Pancreas (tissue), 10 donors: ENCODE results near the gene IQGAP3. TPM values are rescaled to one million over a fixed set of nuclear protein-coding genes. Genes with fewer than 3 reads are reported as not detected.

Experiments used
- ATAC-seq, 4 donors: fragments of 200-7000 bp; cut with Tn5 transposase; one replicate each; pipeline versions ENCODE4 v1.8.0 to v1.9.1; 2020; ENCODE audit warnings: mild to moderate bottlenecking in 4 of 4, moderate library complexity in 4 of 4
- DNase-seq, 6 donors: peaks; one replicate each; pipeline ENCODE4 v3.0.0-alpha.2; 2020
- FAIRE-seq: peaks from 2 replicates; lab custom pipeline; 2012; peaks lifted over from hg19 to GRCh38; lab: Jason Lieb, UNC
- H3K27ac ChIP-seq, 4 donors: fragments of 200-600 bp; sonication (generic); 1 replicate in 3 of 4; 2 replicates in 1 of 4; pipeline versions ENCODE4 v1.5.0 to v1.8.0; 2020
- H3K27me3 ChIP-seq, 4 donors: fragments of 200-600 bp; one replicate each; pipeline ENCODE4 v1.8.0; 2021
- H3K36me3 ChIP-seq, 3 donors: fragments of 200-600 bp; sonication (generic) in 1 of 3; one replicate each; pipeline versions ENCODE4 v1.5.0 to v1.8.0; 2020 to 2021
- H3K4me1 ChIP-seq, 3 donors: fragments of 200-600 bp; one replicate each; pipeline ENCODE4 v1.8.0; 2021
- H3K4me3 ChIP-seq, 4 donors: fragments of 200-600 bp; sonication (generic) in 2 of 4; one replicate each; pipeline versions ENCODE4 v1.5.0 to v1.8.0; 2020 to 2021
- H3K9me3 ChIP-seq, 4 donors: fragments of 200-600 bp; one replicate each; pipeline ENCODE4 v1.8.0; 2021
- WGBS, 2 donors: extraction: QIAGEN DNeasy Blood & Tissue Kit; methylation state at CpG; one replicate each; pipeline ENCODE4 v1.1.7; 2013; 5-methylcytosine and 5-hydroxymethylcytosine counted together
- intact Hi-C, 3 donors: fragments of 100-400 bp; cut with DNase I; formaldehyde crosslinking; loops; one replicate each; pipeline versions ENCODE4 v1.11.1 to v1.14.2; 2022
- polyA plus RNA-seq, 2 donors: library from polyadenylated mRNA; stranded (reverse); fragments of 200-250 nt; gene quantifications; one replicate each; pipeline ENCODE4 v1.2.3, GENCODE V29; 2013
- total RNA-seq, 6 donors: library from RNA; stranded (reverse); fragmentation: NEBNext Ultra II Directional in 4 of 6; extraction: Animal tissue kit (Norgen Biotek cat#: 25700) in 4 of 6; gene quantifications; one replicate each; pipeline versions ENCODE4 v1.2.1 to v1.2.4, GENCODE V29; 2021 to 2023
- TF ChIP-seq, protein P1 (sequence below), 4 donors: fragments of 200-600 bp; sonication (generic) in 3 of 4; IDR thresholded peaks; one replicate each; pipeline versions ENCODE4 v1.5.0 to v1.8.0; 2021; ENCODE audit warnings: antibody characterized with exemption in 4 of 4
- donor health status: healthy with polysubstance abuse.
- donor health status: DM: no; HTN: no; CAD: no; lungs with moderate emphysema.
- donor health status: DM: no; HTN: no; CAD: no.
- donor health status: control.
- donor health status: control.
- donor health status: Bipolar disorder and iron deficiency.
- donor health status: DM: yes; HTN: yes; CAD: no.
- donor health status: DM: no; HTN: no; CAD: no.
- donor health status: DM: no; HTN: no; CAD: no.
- donor health status: DM: yes; HTN: yes; CAD: no.

The IQGAP3 gene
- total and polyA plus RNA-seq, 8 donors, result 0.02 to 0.90 (median 0.23) TPM; not detected in 1

- TF ChIP-seq, protein P1, sequence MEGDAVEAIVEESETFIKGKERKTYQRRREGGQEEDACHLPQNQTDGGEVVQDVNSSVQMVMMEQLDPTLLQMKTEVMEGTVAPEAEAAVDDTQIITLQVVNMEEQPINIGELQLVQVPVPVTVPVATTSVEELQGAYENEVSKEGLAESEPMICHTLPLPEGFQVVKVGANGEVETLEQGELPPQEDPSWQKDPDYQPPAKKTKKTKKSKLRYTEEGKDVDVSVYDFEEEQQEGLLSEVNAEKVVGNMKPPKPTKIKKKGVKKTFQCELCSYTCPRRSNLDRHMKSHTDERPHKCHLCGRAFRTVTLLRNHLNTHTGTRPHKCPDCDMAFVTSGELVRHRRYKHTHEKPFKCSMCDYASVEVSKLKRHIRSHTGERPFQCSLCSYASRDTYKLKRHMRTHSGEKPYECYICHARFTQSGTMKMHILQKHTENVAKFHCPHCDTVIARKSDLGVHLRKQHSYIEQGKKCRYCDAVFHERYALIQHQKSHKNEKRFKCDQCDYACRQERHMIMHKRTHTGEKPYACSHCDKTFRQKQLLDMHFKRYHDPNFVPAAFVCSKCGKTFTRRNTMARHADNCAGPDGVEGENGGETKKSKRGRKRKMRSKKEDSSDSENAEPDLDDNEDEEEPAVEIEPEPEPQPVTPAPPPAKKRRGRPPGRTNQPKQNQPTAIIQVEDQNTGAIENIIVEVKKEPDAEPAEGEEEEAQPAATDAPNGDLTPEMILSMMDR (IDR thresholded peaks at IDR 0.05), result no peak
- ATAC-seq (no peak), DNase-seq (peak in 1 of 6 donors; percentile 68), FAIRE-seq (no peak)
- Histone ChIP-seq H3K27ac (no peak overlapping the region), H3K36me3 (peaks cover 2 to 73% (median 39%) of the 10 kb centered on the region in 3 donors), H3K9me3 (no peaks in the 10 kb centered on the region), H3K4me1 (peaks cover 6 to 35% (median 14%) of the 10 kb centered on the region in 3 donors), H3K4me3 (no peak overlapping the region), H3K27me3 (no peaks in the 10 kb centered on the region)
- intact Hi-C loops, result no loop called here
- WGBS, 2 donors, result 83 to 88% methylated on average over 15 of the region's 15 CpGs
Observed at GRCh38 chr1:156479093-156480015, 93.0 kb downstream of the IQGAP3 start.

DNA sequence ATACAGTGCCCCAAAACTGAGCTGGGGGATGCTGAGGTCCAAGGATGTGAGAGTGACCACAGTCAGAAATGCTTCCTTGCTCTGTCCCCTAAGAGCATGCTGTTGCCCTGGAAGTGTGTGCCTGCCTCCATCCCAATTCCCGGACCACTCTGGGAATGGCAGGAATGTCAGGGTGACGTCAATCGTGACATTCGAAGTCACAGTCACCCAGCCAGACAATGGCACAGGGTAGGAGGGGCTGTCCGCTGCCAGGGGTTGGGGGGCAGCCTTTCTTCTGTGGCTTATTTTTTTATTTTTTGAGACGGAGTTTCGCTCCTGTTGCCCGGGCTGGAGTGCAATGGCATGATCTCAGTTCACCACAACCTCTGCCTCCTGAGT lies 94.1 kb downstream of the IQGAP3 start:
- H3K27ac ChIP-seq, result peak overlapping the region in 1 of 4 donors; percentile 76
- no peak overlapping the region for H3K4me3 ChIP-seq
- 92% methylated on average over 8 of the region's 8 CpGs for WGBS, 2 donors
- TF ChIP-seq, protein P1 (IDR thresholded peaks at IDR 0.05), result no peak
- intact Hi-C loops, result no loop called here
- H3K9me3 ChIP-seq, result no peaks in the 10 kb centered on the region
- no peak for FAIRE-seq
- DNase-seq, result no peak
- peaks cover 6 to 45% (median 22%) of the 10 kb centered on the region in 3 donors for H3K4me1 ChIP-seq
- peaks cover 2 to 82% (median 46%) of the 10 kb centered on the region in 3 donors for H3K36me3 ChIP-seq
- ATAC-seq, result no peak
- H3K27me3 ChIP-seq, result no peaks in the 10 kb centered on the region

DNA sequence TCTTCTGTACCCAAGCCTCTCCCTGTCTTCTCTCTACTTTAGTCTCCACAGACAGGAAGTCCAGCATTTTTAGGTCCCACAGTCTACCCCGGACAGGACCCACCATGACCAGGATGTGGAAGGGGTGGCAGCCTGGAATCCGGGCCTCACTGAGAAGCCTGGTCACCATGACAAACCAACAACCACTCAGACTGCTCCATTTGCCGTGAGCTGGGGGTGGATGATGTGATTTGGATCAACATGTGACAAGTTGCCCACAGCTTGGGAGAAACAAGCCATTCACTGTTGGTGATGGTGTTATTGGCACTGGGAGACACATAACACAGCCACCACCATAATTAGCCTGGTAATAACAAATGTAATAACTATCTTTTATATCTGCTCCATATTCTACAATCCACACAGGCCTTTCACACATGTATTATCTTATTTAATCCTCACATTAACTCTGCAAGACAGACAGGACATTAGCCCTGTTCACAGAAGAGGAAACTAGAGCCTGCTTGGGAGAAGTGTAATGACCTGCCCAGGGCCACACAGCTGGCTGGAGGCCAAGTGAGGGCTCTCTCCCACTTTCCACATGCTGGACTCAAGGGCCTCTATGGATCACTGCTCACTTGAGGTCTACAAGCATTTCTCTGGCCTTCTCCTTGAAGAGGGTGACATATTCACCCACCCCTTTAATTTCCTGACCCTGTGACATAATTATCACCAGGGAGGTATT lies 94.7 kb downstream of the IQGAP3 start:
- TF ChIP-seq, protein P1 (IDR thresholded peaks at IDR 0.05), result no peak
- H3K9me3 ChIP-seq, result no peaks in the 10 kb centered on the region
- DNase-seq, result no peak
- H3K36me3 ChIP-seq, result peaks cover 2 to 86% (median 49%) of the 10 kb centered on the region in 3 donors
- peaks cover 11 to 51% (median 28%) of the 10 kb centered on the region in 3 donors for H3K4me1 ChIP-seq
- intact Hi-C loops, result no loop called here
- peak overlapping the region in 3 of 4 donors; percentile 10 to 76 (median 39) for H3K27ac ChIP-seq
- no peak overlapping the region for H3K4me3 ChIP-seq
- no peak for FAIRE-seq
- no peaks in the 10 kb centered on the region for H3K27me3 ChIP-seq
- no peak for ATAC-seq
- WGBS, 2 donors, result 62 to 70% methylated on average over 3 of the region's 3 CpGs

DNA sequence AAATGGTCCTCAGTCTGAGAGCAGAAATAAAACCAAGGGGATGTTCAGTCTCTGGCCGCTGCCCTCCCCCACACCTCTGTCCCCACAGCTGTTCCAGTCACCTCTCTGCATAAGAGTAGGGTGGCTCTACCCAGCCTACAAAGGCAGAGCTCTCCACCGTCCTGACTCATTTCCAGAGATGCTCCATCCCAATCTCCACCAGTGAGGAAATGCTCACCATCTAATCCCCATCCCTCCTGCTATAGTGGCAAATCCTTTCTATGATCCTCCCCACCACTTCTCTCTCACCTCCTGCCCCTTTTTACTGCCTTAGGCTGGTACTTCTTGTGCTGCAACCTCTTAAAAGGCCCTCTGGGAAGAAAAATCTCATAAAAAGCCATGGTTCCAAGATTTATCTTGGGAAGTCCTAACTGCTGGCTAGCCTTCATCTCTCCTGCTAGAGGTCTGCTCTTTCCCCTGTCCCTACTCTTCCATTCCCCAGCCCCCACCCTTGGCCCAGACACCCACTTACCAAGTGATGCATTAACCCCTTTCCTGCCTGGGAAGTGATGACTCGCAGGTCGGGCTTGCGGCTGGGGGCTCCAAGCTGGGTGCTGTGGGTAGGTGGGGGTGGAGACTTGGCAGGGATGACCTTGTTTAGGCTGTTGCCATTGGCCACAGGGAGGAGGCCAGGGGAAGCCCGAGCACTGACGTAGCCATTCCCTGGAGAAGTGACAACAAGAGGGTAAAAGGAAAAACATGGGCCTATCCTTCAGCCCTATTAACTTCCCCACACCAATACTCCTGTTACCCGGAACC lies 95.7 kb downstream of the IQGAP3 start:
- 49 to 55% methylated on average over 8 of the region's 8 CpGs for WGBS, 2 donors
- DNase-seq, result no peak
- TF ChIP-seq, protein P1 (IDR thresholded peaks at IDR 0.05), result no peak

More for the DNA sequence above, 95.7 kb downstream of the IQGAP3 start:
- ATAC-seq (no peak), FAIRE-seq (no peak)
- H3K36me3 ChIP-seq, result peaks cover 2 to 76% (median 43%) of the 10 kb centered on the region in 3 donors
- H3K27ac ChIP-seq, result peak overlapping the region; percentile 25 to 76 (median 48)
- intact Hi-C loops, result no loop called here
- H3K9me3 ChIP-seq, result no peaks in the 10 kb centered on the region
- H3K27me3 ChIP-seq, result no peaks in the 10 kb centered on the region
- H3K4me3 ChIP-seq, result no peak overlapping the region
- peaks cover 19 to 60% (median 38%) of the 10 kb centered on the region in 3 donors for H3K4me1 ChIP-seq
